GM19025 (cell line): Measurements from ENCODE around the gene GAL3ST2.
A peak's percentile ranks its signal among the peaks of the same experiment; 100 is the strongest.

Experiments
- ATAC-seq: cut with Tn5 transposase; IDR thresholded peaks from one replicate; pipeline ENCODE4 v1.9.1; 2021; ENCODE audit warnings: mild to moderate bottlenecking, low read depth, moderate library complexity; ENCODE audit not compliant: unreplicated experiment

The GAL3ST2 gene

GRCh38 chr2:241841181-241842066 lies 64.8 kb downstream of the GAL3ST2 start:
- ATAC-seq = no peak

GRCh38 chr2:241842067-241842415 lies 65.4 kb downstream of the GAL3ST2 start:
- ATAC-seq = no peak

GRCh38 chr2:241842620-241843211 lies 66.1 kb downstream of the GAL3ST2 start:
- ATAC-seq = no peak

- no peak for ATAC-seq
These were observed 66.9 kb downstream of the GAL3ST2 start for GRCh38 chr2:241843321-241844065.

- peak; percentile 41 for ATAC-seq
These were observed 67.6 kb downstream of the GAL3ST2 start for GRCh38 chr2:241844066-241844728.

GRCh38 chr2:241844831-241845578 lies 68.4 kb downstream of the GAL3ST2 start:
- no peak for ATAC-seq

- ATAC-seq = no peak
These were observed 69.8 kb downstream of the GAL3ST2 start for GRCh38 chr2:241846406-241846805.

- no peak for ATAC-seq
These were observed 72.4 kb downstream of the GAL3ST2 start for GRCh38 chr2:241848761-241849615.

GRCh38 chr2:241849616-241850543 lies 73.3 kb downstream of the GAL3ST2 start:
- no peak for ATAC-seq

- no peak for ATAC-seq
These were observed 74.1 kb downstream of the GAL3ST2 start for GRCh38 chr2:241850544-241851324.

GRCh38 chr2:241851325-241852115 lies 74.9 kb downstream of the GAL3ST2 start:
- ATAC-seq = no peak

GRCh38 chr2:241852116-241852980 lies 75.7 kb downstream of the GAL3ST2 start:
- ATAC-seq = no peak

GRCh38 chr2:241852981-241853631 lies 76.5 kb downstream of the GAL3ST2 start:
- ATAC-seq = no peak
